Hindlimb muscle (tissue), 1 donor: ENCODE results near the gene LCN6. TPM values are rescaled to one million over a fixed set of nuclear protein-coding genes. Genes with fewer than 3 reads are reported as not detected.
"Not testable (repeated sequence)": the region's sequence is repeated elsewhere in the genome, so short reads cannot be mapped to it uniquely, and the experiment has no call there.

ENCODE experiments used
- DNase-seq: peaks from one replicate; pipeline ENCODE4 v3.0.0-alpha.2; 2013
- polyA plus RNA-seq: library from polyadenylated mRNA; unstranded; fragments of 120-200 nt; gene quantifications from one replicate; pipeline ENCODE4 v1.2.1, GENCODE V29; 2013; ENCODE audit not compliant: insufficient read length

Gene LCN6
- polyA plus RNA-seq, 1 donor: not detected

DNA sequence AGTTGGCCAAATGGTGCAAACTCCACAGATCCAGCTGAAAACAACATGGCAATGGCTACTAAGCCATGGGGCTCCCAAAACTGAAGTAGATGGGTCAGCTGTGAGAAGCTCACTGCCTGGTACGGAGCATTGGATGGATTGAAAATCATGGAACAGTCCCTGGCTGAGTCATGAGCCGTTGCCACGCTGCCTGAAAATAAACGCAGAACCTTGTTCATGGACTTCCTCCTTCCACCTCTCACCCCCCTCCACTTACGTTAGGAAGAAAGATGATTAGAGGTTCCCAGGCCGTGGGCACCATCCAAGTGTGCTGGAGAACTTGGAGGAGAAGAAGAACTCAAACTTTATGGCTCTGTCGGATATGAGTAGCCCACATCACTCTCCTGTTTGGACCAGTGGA lies 42.8 kb downstream of the LCN6 start:
- no peak for DNase-seq

DNA sequence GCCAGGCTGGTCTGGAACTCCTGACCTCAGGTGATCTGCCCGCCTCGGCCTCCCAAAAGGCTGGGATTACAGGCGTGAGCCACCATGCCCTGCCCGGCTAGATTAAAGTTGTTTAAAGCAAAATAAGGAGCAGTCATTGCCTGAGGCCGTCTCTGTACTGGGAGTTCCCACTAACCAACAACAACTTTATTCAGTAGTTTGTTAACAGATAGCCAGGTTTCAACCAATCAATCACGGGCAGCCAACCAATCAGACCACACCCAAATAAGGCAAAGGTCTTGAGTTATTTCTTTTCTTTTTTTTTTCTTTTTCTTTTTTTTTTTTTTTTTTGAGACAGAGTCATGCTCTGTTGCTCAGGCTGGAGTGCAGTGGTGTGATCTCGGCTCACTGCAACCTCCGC lies 43.6 kb downstream of the LCN6 start:
- not testable (repeated sequence) for DNase-seq

DNA sequence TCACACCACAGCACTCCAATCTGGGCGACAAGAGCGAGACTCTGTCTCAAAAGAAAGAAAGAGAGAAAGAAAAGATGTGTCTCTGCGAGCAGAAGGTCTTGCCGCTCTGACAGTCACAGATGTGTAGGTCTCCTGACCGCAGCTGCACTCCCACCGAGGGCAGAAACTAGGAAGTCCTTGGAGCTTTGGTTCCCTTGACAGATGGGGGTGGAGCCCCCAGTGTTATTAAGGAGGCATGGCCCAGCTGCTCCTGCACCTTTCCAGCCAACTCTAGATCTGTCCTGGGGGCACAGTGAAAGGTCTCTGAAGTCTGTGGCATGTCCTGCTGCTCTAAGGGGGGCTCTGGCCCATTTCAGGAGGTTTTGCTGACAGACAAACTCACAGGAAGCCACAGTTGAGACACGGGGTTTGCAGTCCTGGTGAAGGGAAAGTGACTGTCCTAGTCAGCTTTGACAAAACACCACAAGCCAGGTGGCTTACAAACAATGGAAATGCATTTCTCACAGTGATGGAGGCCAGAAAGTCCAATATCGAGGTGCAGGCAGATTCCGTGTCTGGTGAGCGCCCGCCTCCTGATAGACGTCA lies 45.0 kb downstream of the LCN6 start:
- no peak for DNase-seq

DNA sequence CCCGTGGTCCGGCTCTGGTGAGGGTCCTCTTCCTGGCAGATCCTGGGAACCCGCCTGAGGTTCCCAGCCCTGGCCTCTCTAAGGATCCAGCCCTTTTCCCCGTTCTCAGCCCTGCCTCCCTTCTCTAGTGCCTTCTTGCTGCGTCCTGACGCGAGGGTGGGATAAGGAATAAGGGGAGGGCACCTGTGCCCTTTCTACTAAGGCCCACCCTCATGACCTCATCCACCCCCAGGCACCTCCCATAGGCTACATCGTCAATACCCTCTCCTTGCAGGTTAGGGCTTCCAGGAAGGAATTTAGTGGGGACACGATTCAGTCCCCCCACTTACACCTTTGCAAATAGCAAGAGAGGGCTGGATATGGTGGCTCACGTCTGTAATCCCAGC lies 46.7 kb downstream of the LCN6 start:
- DNase-seq: no peak

DNA sequence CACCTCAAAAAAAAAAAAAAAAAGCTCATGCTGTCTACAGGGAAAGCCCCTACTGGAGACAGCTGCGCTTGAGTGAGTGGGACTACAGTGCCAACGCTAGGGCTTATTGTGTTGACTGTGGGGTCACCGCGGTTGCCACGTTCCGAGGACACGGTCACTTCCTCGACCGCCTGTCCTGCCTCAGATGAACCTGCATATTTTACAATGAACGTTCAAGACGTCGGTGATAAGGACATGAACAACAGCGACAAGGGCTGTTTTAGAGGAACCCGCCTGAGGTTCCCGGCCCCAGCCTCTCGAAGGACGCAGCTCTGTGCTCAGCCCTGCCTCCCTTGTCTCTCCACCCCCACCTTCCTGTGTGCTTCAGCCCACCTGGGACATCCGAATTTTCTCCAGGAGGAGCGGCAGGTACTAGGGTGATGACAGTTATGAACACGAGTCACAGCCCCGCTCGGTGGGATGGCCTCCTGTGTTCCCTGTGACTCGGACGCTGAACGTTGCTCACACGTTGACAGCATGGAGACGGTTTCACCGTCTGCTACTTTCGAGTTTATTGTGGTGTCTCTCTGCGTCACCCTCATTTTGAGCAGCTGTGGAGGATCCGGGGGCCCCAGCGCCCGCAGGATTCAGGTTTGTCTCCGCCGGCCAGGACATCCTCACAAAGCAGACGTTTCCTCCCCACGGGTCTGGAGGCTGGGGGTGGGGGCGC lies 47.2 kb downstream of the LCN6 start:
- no peak for DNase-seq

DNA sequence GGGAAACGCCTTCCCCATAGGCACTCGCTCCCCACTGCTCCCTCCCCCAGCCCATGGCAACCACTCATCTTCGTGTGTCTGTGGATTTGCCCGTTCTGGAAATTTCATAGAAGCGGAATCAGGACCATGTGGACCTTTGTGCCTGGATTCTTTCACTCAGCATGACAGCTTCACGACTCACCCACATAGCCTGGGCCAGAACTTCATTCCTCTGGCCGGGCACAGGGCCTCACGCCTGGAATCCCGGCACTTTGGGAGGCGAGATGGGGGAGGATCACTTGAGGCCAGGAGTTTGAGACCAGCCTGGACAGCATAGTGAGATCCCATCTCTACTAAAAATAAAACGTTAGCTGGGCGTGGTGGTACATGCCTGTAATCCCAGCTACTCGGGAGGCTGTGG lies 48.0 kb downstream of the LCN6 start:
- no peak for DNase-seq

DNA sequence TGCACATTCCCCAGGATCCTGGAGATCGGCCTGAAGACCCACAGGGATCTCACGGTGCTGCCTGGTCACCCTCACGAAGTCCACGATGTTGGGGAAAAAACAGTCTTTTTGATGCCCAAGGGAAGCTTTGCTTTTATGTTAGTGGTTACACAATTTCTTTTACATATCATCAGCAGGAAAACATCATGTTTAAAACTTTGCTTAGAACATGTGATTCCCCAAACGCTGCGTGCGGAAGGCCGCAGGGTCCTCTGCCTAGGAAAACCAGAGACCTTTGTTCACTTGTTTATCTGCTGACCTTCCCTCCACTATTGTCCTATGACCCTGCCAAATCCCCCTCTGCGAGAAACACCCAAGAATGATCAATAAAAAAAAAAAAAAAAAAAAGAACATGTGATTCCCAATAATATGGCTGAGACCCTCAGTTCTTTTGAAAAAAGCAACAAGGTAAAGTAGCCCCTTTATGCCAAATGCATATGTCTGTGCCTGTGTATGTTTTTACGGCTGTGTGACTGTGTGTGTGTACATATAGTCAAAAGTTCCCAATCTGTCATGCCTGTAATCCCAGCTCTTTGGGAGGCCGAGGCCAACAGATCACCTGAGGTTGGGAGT lies 49.6 kb downstream of the LCN6 start:
- DNase-seq: no peak

DNA sequence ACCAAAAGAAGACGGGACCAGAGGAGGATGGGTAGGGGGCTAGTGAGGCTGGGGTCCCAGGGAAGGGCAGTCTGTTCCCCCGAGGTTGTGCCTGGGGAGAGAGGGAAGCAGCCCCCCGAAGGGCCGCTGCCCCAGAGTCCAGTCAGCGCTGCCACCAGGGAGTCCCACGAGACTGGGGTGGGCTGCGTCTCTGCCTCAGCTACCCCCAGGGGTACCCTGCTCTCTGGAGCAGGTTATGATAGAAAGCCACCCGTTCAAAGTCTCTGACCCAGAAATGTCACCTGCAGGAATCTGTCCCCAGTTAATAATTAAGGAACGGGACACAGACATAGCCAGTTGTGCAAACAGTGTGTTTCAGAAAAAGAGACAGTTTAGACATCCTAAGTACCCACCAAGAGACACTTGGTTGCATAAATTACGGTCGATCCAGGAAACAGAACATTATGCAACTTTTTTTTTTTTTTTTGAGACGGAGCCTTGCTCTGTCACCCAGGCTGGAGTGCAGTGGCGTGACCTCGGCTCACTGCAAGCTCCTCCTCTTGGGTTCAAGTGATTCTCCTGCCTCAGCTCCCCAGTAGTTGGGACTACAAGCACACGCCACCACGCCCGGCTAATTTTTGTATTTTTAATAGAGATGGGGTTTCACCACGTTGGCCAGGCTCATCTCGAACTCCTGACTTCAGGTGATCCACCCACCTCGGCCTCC lies 50.4 kb downstream of the LCN6 start:
- no peak for DNase-seq

DNA sequence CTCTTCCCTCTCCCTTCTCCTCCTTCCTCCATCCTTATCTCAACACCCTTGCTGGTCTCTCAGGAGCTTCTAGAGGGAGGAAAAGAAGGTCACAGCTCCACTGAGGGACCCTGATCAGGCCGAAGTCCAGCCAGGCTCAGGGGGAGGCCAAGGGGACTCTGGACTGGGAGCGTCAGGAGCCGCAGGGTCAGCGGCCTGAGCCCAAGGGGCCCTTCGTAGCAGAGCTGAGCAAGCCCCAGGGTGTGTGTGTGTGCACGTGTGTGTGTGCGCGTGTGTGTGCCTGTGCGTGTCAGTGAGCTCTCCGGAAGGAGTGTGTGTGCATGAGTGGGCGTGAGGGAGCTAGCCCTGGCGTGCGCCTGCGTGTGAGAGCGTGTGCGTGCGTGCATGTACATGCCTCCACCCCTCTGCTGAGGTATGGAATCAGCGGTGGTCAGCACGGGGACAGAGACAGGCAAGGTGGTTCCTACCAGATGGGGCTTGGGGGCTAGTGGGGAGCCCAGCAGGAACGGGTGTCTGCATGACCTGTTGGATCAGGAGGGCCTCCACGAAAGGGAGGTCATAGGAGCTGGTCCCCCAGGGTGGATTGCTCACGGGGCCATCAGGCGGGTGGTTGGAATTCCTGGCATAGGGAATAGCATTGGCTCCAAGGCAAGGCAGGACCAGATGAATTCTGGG lies 51.0 kb downstream of the LCN6 start:
- no peak for DNase-seq

DNA sequence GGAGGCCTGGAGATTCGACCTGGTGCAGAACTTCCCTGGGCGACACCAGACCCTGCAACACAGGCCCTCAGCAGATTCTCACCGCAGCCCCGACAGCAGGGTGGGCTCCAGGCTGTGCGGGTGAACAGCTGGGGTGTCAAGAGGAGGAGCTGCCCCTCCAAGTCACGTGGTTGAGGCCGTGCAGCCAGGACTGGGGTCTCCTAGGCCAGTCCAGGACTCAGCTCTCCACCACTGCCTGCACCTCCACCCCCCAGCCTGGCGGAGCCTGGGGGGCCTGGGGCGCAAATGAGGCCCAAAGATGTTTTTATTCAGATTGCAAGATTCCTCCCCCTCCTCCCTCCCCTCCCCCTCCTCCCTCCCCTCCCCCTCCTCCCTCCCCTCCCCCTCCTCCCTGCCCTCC lies 51.8 kb downstream of the LCN6 start:
- DNase-seq: no peak

DNA sequence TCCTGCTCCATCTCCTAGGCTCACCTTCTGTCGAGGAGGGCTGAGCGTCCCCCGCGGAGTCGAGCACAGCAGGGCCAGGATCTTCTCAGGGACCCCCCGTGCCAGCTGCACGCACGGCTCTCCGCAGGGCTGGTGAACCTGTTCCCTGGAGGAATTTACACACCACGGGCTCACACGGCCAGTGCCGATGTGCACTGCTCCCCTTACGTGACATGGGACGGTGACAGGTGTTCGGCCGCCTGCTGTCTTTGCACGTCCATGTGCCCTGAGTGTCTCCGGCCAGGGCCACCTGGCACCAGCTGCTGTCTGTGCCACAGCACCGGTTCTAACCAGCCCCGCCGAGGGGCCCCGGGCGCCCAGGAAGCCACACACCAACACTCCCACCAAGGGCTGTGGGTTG lies 52.4 kb downstream of the LCN6 start:
- DNase-seq: no peak

DNA sequence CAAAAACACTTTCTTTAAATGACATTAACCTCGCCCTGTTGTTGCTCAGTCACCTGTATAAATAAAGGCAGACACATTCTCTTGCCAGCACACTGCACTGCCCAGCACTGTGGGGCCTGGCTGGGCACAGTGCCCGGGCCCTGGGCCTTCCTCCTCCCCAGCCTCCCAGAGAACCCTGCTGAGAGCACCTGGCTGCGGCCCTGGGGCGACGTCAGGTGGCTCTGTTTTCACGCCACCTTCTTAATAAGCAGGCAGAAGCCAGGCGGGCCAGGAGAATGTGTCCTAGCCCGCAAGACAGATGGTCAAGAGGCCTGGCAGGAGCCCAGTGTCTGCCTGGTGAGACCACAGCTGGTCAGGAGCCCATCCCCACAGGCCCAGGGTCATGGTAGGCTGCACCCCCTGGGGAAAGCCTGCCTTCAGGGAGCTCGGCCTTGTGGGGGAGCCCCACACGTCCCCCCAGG lies 52.9 kb downstream of the LCN6 start:
- DNase-seq: no peak

DNA sequence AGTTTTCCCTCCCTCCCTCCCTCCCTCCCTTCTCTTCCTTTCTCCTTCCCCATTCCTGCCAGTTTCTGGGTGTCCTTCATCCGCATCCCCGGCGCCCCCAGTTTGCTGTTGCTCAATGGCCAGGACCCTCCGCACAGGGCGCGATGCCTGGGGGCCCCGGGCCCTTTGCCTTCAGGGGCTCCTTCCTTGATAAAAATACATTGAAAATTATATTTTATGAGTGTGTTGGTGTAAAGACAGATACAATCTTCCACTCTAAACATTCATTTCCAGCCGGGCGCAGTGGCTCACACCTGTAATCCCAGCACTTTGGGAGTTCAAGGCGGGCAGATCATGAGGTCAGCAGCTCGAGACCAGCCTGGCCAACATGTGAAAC lies 53.5 kb downstream of the LCN6 start:
- no peak for DNase-seq

DNA sequence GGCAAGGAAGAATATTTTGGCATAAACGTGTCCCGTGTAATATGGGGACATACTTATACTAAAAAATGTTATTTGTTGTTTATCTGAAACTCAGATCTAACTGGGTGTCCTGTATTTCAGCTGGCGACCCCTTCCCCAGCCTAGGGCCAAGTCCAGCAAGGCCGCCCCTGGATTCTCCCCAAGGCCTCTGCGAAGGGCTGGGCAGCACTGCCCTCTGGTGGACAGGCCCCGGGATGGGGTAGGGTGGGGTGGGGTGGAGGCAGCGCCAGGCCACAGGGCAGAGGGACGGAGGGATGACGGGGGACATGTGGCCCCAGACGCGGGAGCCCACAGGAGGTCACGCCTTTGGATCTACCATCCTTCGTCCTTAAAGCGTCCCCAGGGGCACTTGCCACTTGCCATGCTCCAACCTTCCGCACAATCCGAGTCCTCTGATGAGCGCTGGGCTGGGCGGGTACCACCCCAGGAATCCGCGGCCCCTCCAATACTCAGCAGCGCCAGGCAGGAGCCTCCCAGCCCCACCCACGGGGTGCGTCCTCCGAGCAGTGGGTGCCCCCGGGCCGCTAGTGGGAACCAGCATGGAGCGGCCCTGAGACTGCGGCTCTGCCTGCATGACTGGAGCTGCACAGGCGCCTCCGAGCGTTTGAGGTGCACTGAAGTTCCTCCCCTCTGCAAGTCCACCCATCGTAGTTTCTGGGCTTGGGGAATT lies 54.0 kb downstream of the LCN6 start:
- DNase-seq: no peak

Other genes starting within 250 kb of the LCN6 start
- 38.6 TPM for gene NOTCH1, start 202.5 kb downstream of the LCN6 start, polyA plus RNA-seq
- 90.8 TPM for gene EGFL7, start 85.6 kb downstream of the LCN6 start, polyA plus RNA-seq
- 19.1 TPM for gene AGPAT2, start 61.1 kb downstream of the LCN6 start, polyA plus RNA-seq
- 20.4 TPM for gene DIPK1B, start 36.0 kb downstream of the LCN6 start, polyA plus RNA-seq
- gene LCN10, start 5.6 kb downstream of the LCN6 start, polyA plus RNA-seq: 5.6 TPM
- gene LCN8, start 9.7 kb upstream of the LCN6 start, polyA plus RNA-seq: 7.1 TPM
- 0.62 TPM for gene LCN15, start 16.0 kb upstream of the LCN6 start, polyA plus RNA-seq
- 35.7 TPM for gene TMEM141, start 42.8 kb upstream of the LCN6 start, polyA plus RNA-seq
- gene CCDC183, start 47.8 kb upstream of the LCN6 start, polyA plus RNA-seq: 3.0 TPM
- gene RABL6, start 59.4 kb upstream of the LCN6 start, polyA plus RNA-seq: 62.6 TPM
- gene AJM1, start 94.0 kb upstream of the LCN6 start, polyA plus RNA-seq: 2.8 TPM
- gene PHPT1, start 100.9 kb upstream of the LCN6 start, polyA plus RNA-seq: 109 TPM
- 5.9 TPM for gene MAMDC4, start 103.8 kb upstream of the LCN6 start, polyA plus RNA-seq
- 336 TPM for gene EDF1, start 117.8 kb upstream of the LCN6 start, polyA plus RNA-seq
- gene TRAF2, start 138.0 kb upstream of the LCN6 start, polyA plus RNA-seq: 13.7 TPM
- gene FBXW5, start 196.2 kb upstream of the LCN6 start, polyA plus RNA-seq: 45.6 TPM
- gene C8G, start 196.7 kb upstream of the LCN6 start, polyA plus RNA-seq: 0.90 TPM
- gene LCN12, start 203.7 kb upstream of the LCN6 start, polyA plus RNA-seq: 0.67 TPM
- gene PTGDS, start 229.0 kb upstream of the LCN6 start, polyA plus RNA-seq: 24.2 TPM
- 0.85 TPM for gene LCNL1, start 234.5 kb upstream of the LCN6 start, polyA plus RNA-seq
- 23.9 TPM for gene PAXX, start 243.9 kb upstream of the LCN6 start, polyA plus RNA-seq
- 0.54 TPM for gene CLIC3, start 248.0 kb upstream of the LCN6 start, polyA plus RNA-seq